Astrocyte of the spinal cord (primary cell): Measurements from ENCODE around the gene CAP2.
A peak's percentile ranks its signal among the peaks of the same experiment; 100 is the strongest.

Experiments
- DNase-seq: peaks from one replicate; pipeline ENCODE4 v3.0.0; 2011; ENCODE audit warnings: low read depth, low spot score
- H3K4me3 ChIP-seq: 2 replicates; pipeline ENCODE4 v1.5.1; 2011; ENCODE audit warnings: low read depth, mild to moderate bottlenecking, low read length, moderate library complexity
- in situ Hi-C: cut with HindIII; loops from 2 replicates; pipeline ENCODE4 v1.10.0; 2017; ENCODE audit warnings: low sequenced_read_pairs
- TF ChIP-seq, protein P1 (sequence below): IDR thresholded peaks from 2 replicates; pipeline ENCODE4 v1.5.1; 2012; ENCODE audit warnings: low read depth, mild to moderate bottlenecking, low read length, inconsistent platforms

The CAP2 gene

DNA sequence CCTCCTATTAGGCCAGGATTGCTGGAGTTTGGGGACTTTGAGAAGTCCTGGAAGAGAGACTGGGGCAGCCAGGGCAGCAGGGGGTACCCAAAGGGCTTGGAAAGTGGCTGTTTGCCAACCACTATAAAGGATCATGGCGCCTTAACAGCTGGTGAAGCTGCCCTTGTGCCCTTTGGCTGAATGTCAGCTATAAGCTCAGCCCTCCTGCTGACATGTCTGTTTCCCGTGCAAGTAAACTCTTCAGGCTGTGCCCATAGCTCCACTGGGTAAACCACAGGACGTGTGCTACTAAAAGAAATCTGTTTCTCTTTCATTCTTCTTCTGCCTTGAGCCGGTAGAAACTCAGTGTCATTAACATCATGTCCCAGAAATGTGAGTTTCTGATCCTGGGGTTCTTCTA, 97.3 kb downstream of the CAP2 start:
- in situ Hi-C loops = no loop called here
- TF ChIP-seq, protein P1, sequence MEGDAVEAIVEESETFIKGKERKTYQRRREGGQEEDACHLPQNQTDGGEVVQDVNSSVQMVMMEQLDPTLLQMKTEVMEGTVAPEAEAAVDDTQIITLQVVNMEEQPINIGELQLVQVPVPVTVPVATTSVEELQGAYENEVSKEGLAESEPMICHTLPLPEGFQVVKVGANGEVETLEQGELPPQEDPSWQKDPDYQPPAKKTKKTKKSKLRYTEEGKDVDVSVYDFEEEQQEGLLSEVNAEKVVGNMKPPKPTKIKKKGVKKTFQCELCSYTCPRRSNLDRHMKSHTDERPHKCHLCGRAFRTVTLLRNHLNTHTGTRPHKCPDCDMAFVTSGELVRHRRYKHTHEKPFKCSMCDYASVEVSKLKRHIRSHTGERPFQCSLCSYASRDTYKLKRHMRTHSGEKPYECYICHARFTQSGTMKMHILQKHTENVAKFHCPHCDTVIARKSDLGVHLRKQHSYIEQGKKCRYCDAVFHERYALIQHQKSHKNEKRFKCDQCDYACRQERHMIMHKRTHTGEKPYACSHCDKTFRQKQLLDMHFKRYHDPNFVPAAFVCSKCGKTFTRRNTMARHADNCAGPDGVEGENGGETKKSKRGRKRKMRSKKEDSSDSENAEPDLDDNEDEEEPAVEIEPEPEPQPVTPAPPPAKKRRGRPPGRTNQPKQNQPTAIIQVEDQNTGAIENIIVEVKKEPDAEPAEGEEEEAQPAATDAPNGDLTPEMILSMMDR = no peak
- DNase-seq = peak; percentile 50
- no peak overlapping the region for H3K4me3 ChIP-seq

DNA sequence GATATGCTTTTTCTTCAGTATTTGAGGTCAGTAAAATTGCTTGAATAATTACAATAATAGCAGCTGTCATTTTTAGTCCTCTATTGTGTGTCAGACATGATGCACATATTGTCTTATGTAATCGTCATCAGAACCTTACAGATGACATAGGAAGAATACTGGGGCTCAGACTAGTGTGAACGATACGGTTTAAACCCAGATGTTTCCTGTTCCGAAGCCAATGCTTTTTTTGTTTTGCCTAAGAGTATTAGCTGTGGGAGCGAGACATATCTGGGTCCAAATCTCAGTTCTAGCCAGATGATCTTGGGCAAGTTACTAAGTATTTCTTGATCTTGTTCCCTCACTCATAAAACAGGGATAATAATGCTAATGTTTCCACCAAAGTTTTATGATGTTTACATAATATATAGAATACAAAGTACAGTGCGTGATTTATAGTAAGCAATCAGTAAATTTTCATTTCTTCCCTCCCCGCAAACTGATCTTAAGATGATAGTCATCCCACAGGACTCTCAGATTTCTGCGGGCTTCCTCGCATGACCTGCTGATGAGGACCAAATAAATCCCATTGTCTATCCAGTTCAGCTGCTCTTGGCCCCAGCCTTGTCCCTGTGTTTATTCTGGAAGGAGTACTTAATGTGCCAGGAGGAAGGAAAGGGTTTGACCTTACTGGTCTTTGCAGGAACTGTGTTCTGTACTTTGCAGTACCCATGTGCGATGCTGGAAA, 98.2 kb downstream of the CAP2 start:
- H3K4me3 ChIP-seq = no peak overlapping the region
- TF ChIP-seq, protein P1 = no peak
- in situ Hi-C loops = no loop called here
- no peak for DNase-seq

DNA sequence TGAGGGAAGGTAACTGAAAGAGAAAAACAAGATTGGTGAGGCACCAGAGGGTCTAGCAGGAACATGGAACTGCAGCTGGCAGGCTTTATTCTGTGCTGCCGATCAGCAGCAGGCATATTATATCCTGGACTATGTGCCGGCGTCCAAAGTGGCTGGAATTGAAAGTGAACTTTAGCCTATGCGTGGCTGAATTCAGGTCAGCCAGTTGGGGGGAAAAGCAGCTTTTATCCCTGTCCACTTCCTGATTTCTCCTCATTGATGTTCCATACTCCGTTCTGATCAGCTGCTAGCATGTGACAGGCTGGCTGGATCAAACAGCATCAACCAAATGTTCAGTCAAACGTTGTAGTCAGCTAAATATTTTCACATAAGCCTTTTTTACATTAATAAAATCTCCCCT, 99.0 kb downstream of the CAP2 start:
- no peak for DNase-seq
- in situ Hi-C loops = no loop called here
- H3K4me3 ChIP-seq = no peak overlapping the region
- TF ChIP-seq, protein P1 = no peak

DNA sequence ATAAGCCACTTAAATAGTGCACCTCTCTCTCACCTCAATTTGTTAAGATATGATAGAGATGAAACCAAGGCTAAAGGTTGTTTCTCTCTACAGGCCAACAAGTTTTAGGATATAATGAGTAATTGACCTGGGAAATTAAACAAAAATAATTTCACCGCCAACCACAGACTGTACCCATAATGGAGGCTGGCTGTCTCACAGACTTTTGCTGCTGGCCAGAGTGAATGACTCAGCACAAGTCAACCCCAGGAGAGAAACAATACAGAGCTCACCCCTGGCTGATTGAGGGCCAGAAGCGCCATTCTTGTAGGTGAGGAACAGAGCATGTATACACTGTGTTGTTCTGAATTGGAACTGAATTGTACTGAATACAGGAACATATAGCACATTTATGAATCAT, 99.9 kb downstream of the CAP2 start:
- in situ Hi-C loops = no loop called here
- peak; percentile 87 for DNase-seq
- TF ChIP-seq, protein P1 = no peak
- no peak overlapping the region for H3K4me3 ChIP-seq

DNA sequence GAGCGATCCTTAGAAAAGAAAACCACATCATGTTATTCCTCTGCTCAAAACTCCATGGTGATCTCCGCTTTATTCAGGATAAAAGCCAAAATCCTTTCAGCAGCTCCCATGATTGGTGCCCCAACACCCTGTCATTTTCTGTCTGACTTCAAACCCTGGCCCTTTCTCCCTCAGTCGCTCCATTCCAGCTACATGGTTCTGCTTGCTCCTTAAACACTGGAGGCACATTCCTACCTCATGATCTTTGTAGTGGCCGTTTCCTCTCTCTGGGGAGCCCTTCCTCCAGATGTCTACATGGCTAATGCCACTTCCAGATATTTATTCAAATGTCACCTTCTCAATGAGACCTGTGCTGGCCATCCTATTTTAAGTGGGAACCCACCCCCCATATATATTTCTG, 100.8 kb downstream of the CAP2 start:
- DNase-seq = no peak
- TF ChIP-seq, protein P1 = no peak
- in situ Hi-C loops = no loop called here
- no peak overlapping the region for H3K4me3 ChIP-seq

DNA sequence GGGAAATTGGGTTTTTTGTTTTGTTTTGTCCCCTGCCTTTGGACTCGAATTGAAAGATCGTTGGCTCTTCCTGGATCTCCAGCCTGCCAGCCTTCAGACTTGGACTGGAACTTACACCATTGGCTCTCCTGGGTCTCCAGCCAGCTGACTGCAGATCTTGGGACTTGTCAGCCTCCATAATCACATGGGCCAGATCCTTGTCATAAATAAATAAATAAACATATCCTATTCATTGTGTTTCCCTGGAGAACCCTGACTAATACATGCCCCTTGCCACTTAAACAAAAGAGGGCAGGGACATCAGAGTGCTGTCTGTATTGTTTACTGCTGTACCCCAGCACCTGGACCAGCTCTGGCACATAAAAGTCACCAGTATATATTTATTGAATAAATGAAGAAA, 101.5 kb downstream of the CAP2 start:
- no peak for DNase-seq
- TF ChIP-seq, protein P1 = no peak
- H3K4me3 ChIP-seq = no peak overlapping the region
- in situ Hi-C loops = no loop called here
